ENCODE measurements around the gene B4GALT5.

The B4GALT5 gene

DNA sequence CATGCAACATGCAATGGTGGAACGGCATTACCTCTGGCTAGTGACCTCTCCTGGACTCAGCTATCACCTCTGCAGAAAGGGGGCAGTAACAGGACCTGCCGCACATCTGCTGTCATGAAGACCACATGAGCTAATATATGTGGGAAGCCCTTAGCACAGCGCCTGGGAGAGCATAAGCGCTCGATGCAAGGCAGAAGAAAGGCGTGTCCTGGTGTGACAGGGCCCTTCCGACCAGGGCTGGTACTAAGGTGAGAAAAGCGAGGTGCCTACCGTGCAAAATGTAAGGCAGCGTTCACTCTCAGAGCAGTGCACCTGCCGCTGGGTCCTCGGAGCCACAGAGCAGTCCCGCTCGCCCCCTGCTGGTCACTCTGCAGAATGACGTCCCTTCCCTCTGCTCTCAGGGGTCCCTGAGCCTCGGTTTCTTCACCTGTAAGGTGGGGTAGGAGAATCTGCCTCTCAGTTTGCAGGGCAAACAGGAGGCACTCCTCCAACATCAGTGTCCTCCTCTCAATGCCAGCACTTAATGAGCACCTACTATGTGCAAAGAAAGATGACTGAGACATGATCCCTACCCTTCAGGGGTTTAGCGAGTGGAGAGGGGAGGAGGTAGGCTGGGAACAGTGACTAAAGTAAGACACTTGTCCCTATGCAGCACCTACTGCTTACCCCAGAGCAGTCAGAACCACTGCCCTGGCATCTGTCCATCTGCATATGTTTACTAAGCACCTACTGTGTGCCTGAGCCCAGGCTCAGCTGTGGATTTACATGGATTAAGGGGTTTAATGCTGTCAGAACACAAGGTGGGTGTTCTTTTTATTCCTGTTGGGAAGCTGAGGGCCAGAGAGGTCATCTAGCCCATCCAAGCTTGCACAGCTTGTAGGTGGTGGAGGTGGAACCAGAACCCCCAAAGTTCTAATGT lies 104.7 kb downstream of the B4GALT5 start:
- peak; percentile 57 for DNase-seq (ENCODE audit: low read depth, low spot score)

GRCh38 chr20:49607568-49607967 lies 106.1 kb downstream of the B4GALT5 start:
- no peak for DNase-seq (ENCODE audit: low read depth, low spot score)

DNA sequence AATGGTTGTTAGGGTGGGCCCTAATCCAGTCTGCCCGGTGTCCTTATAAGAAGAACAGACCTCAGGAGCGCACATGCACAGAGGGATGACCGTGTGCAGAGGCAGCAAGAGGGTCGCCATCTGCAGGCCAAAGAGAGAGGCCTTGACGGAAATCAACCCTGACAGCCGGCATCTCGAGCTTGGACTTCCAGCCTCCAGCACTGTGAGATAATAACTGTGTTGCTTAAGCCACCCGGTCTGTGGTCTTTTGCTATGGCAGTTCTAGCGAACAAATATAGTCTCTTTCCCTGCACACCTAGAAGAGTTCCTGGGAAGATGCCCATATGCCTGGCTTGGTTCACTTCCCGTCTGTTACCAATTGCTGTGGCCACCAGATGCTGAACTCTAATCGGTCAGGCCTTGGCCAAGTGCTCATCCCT lies 110.5 kb downstream of the B4GALT5 start:
- no peak for DNase-seq (ENCODE audit: low read depth, low spot score)

DNA sequence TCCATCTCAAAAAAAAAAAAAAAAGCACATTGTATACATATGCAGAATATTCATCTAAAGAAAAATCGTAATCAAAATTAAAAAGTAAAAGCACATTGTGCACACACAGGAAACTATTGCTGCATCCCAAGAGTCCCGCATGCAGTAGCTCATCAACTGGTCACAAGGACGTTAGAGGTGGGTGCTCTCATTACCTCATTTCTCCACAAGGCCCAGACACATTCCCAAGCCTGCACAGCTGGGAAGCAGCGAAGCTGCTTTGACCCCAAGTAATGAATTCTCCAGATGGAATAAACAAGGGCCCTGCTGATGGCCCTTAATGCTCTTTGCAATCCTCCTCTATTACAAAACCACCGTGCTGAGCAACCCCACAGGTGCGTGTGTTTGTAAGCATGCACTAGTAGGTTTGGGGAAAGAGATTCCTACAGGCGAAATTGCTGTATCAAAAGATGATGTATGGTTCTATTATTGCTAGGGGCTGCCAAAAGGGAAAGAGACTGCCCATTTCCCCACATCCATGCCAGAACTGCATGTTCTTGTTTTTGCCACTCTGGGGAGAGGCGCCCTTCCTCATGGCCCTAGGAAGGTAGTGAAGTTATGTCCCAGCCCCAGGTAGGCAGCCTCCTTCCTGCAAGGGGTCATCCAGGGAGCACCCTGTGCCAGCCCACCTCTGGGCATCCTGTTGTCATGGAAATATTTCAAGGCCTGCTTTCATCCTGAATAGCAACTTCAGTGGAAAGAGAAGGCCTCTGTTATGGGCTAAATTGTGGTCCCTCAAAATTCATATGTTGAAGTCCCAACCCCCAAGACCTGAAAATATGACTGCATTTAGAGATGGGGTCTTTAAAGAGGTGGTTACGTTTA lies 111.1 kb downstream of the B4GALT5 start:
- no peak for DNase-seq (ENCODE audit: low read depth, low spot score)

- DNase-seq (ENCODE audit: low read depth, low spot score) = no peak
Measured at GRCh38 chr20:49601153-49601924, 112.3 kb downstream of the B4GALT5 start.

- no peak for DNase-seq (ENCODE audit: low read depth, low spot score)
Measured at GRCh38 chr20:49599746-49600113, 113.9 kb downstream of the B4GALT5 start.

- DNase-seq (ENCODE audit: low read depth, low spot score) = no peak
Measured at GRCh38 chr20:49597825-49598395, 115.8 kb downstream of the B4GALT5 start.

GRCh38 chr20:49595811-49596561 lies 117.7 kb downstream of the B4GALT5 start:
- peak; percentile 27 for DNase-seq (ENCODE audit: low read depth, low spot score)

DNA sequence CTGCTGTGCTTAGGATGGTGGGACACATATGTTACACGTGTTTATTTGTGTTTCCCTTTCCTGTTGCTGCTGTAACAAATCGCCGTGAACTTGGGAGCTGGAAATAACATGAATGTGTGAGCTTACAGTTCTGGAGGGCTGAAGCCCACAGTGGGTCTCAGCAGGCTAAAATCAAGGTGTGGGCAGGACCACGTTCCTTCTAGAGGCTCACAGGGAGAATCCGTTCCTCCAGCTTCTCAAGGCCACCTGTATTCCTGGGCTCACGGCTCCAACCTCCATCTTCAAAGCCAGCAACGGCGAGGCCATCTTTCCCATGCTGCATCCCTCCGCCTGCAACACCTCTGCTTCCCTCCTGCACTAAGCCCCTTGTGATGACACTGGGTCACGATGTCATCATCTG lies 118.3 kb downstream of the B4GALT5 start:
- no peak for DNase-seq (ENCODE audit: low read depth, low spot score)

DNA sequence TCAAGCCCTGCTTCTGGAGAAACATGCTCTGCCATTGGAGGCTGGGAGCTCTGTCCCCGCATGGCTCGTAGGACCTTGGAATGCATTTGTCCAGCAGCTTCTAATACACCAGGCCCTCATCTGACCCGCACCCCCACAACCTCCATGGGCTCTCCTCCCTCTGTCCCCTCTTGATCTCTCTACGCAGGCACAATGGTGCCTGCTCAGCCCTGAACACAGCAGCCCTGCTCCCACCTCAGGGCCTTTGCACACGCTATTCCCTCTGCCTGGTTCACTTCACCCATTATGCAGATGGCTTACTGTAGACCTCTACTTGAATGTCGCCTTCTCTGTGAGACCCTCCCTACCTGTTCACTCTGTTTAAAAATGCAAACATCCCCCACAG lies 118.8 kb downstream of the B4GALT5 start:
- no peak for DNase-seq (ENCODE audit: low read depth, low spot score)

- peak; percentile 41 for DNase-seq (ENCODE audit: low read depth, low spot score)
Measured at GRCh38 chr20:49594143-49594930, 119.3 kb downstream of the B4GALT5 start.

GRCh38 chr20:49593466-49594142 lies 120.1 kb downstream of the B4GALT5 start:
- DNase-seq (ENCODE audit: low read depth, low spot score) = no peak

DNA sequence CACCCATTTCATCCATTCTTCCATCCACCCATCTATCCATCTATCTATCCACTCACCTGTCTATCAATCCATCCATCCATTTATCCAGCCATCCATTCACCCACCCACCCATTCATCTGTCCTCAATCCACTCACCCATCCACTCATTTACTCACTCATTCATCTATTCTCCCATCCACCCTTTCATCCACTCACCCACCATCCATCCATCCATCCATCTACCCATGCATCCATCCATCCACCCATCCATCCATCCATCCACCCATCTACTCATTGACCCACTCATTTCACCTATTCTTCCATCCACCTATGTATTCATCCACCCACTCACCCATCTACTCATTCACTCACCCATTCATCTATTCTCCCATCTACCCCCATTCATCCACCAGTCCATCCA lies 121.6 kb downstream of the B4GALT5 start:
- DNase-seq (ENCODE audit: low read depth, low spot score) = no peak

GRCh38 chr20:49591217-49591865 lies 122.3 kb downstream of the B4GALT5 start:
- no peak for DNase-seq (ENCODE audit: low read depth, low spot score)

DNA sequence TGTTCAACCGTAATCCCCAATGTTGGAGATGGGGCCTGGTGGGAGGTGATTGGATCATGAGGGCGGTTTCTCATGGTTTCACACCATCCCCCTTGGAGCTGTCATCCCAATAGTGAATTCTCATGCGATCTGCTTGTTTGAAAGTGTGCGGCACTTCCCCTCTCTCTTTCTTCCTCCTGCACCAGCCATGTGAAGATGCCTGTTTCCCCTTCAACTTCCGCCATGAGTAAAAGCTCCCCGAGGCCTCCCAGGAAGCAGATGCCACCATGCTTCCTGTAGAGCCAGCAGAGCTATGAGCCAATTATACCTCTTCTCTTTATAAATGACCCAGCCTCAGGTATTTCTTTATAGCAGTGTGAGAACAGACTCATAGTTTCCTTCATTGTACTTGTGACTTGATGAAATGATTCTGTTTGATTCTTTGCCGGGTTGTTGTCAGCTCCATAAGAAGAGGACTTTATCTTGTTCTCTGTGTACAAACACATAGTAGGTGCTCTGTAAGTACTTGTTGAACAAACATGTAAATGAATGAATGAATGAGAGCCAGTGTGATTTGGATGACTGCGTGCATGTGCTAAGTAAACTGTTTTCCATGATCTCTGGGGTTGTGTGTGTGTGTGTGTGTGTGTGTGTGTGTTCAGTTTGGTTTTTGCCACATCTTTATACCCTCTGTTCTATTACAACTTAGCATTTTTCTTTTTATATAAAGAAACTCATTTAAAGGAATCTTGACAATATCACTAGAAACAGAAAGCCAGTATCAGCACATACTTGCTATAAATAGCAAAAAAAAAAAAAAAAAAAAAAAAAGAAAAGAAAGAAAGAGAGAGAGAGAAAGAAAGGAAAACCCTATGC lies 123.3 kb downstream of the B4GALT5 start:
- no peak for DNase-seq (ENCODE audit: low read depth, low spot score)

GRCh38 chr20:49589747-49590146 lies 123.9 kb downstream of the B4GALT5 start:
- DNase-seq (ENCODE audit: low read depth, low spot score) = no peak

DNA sequence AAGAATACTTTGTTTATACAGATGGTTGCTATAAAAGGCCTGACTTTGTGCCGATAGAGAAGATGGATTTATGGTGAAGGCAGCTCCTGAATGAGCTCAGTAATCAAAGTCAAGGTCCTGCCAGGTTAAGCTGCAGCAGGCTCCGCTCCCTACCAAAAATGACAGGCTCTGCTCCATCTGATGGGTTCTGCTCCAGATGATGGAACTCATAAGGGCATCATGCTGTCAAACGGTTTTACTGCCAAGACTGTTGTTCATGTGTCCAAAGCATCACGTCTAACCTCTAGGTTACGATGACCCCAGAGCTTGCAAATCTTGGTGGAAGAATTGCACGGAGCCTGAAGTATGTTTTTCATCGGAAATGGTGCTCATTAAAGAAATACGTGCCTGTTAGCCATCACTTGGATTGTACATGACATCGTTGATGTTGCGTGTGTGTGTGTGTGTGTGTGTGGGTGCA lies 126.5 kb downstream of the B4GALT5 start:
- no peak for DNase-seq (ENCODE audit: low read depth, low spot score)
